D721Med (cell line): ENCODE measurements around the gene PTPRQ.

Source experiments
- DNase-seq: peaks from one replicate; pipeline ENCODE4 v3.0.0; 2011; ENCODE audit warnings: low spot score; ENCODE audit not compliant: insufficient read length
- FAIRE-seq: peaks from 2 replicates; lab custom pipeline; 2011; peaks lifted over from hg19 to GRCh38; lab: Jason Lieb, UNC
- CTCF ChIP-seq: IDR thresholded peaks from 2 replicates; pipeline ENCODE4 v1.5.1; 2012; ENCODE audit warnings: mild to moderate bottlenecking, control low read depth; ENCODE audit not compliant: insufficient read depth; ENCODE audit errors: missing control alignments

Gene PTPRQ

GRCh38 chr12:80413462-80413861 lies 30.6 kb upstream of the PTPRQ start:
- no peak for TF ChIP-seq CTCF
- DNase-seq (no peak), FAIRE-seq (no peak)

DNA sequence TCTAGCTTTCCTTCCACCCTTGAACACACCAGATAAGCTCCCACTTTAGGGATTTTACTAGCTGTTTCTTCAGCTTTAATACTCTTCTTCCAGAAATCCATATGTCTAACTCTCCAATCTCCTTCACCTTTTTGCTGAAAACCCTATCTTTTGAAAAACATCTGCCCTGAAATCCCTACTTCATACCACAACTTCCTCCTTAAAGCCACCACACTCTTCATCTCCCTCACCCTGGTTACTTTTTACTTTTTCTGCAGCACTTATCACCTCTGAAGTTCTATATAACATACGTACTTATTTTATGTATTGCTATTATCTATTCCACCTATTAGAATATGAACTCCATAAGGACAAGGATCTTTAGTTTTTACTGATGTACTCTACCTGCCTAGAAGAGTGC lies 28.6 kb upstream of the PTPRQ start:
- no peak for TF ChIP-seq CTCF
- no peak for FAIRE-seq
- DNase-seq: no peak

DNA sequence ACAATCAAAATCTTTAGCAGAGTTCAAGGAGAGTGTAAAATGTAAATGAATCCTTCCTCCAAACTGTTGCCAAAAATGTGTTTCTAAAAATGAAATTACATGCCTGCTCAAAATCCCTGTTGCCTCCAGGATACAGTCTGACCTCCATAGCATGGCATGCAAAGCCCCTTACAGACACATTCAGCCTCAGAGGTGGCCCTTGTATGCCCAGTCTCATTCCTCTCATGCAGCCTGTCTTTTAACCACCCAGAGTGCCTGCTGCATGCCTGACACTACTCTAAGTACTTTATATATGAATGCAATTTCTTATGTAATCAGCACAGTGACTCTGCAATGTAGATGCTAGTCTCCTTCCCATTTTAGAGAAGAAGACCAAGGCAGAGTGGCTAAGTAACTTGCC lies 24.4 kb upstream of the PTPRQ start:
- no peak for TF ChIP-seq CTCF
- DNase-seq (no peak), FAIRE-seq (no peak)

- TF ChIP-seq CTCF: no peak
- DNase-seq: no peak
- no peak for FAIRE-seq
These were observed 24.0 kb upstream of the PTPRQ start for GRCh38 chr12:80420075-80420474.

GRCh38 chr12:80422550-80422949 lies 21.5 kb upstream of the PTPRQ start:
- TF ChIP-seq CTCF: no peak
- FAIRE-seq (no peak), DNase-seq (no peak)

- no peak for FAIRE-seq
- DNase-seq: no peak
- no peak for TF ChIP-seq CTCF
These were observed 12.0 kb upstream of the PTPRQ start for GRCh38 chr12:80432061-80432460.

DNA sequence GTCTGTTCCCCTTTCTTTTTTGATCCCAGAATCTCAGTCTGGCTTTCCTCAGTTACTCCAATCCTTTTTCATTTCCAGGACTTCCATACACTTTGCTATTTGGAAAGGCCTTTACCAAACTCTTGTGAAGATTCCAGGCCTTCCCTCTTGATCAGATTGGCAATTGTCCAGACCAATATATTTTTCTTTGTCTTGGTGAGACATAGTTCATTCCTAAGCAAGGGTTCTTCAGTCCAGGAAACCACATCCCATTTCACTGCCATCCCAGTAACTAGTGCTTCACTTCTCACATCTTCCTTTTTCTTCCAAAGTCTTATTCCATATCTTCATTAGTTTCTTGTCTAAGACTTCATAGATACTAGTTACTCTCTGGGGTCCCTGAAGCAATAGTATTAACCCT lies 2.1 kb upstream of the PTPRQ start:
- DNase-seq (no peak), FAIRE-seq (no peak)
- no peak for TF ChIP-seq CTCF
